Activated CD4-positive, CD25-positive, alpha-beta regulatory T cell treated with anti-CD3 and anti-CD28 coated beads, Interleukin-2, amount 50 U/mL, for 24 hours (primary cell): ENCODE measurements around the gene SNORC.

Experiments used
- ATAC-seq, 2 donors: fragments of 150-1000 bp; cut with Tn5 transposase; one replicate each; pipeline ENCODE4 v1.10.0; 2021; ENCODE audit warnings: mild to moderate bottlenecking in 1 of 2, moderate library complexity in 1 of 2

SNORC gene

GRCh38 chr2:232869138-232870017 is 686 bp upstream of the SNORC start:
- no peak for ATAC-seq

DNA sequence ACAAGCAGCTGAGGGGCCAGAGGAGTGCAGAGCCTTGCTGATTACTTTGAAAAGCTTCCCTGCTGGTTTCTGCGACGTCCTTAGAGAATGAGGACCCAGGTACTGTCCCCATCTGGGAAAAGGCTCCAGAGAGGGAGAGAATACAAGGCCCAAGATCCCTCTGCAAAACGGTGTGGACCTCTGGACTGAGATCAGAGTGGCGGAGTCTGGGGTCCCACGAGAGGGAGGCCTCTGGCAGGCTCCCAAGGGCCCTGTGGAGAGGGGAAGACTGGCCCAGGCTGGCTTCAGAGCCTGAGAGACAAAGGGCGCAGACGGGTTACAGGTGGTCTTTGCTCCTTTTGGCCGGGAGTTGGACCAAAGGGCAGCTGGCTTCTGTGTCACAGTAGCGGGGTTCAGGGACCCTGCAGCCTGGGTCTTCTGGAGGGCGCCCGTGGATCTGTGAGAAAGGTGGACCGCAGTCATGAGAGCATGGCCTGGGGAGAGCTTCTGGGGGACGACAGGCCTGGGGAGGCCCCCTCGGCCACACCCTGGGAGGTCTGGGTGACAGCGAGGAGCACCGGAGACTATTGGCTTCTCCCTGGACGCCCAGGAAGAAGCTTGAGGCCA is 805 bp downstream of the SNORC start:
- ATAC-seq, result no peak

- no peak for ATAC-seq
These were observed 1.4 kb downstream of the SNORC start for GRCh38 chr2:232871418-232871834.

DNA sequence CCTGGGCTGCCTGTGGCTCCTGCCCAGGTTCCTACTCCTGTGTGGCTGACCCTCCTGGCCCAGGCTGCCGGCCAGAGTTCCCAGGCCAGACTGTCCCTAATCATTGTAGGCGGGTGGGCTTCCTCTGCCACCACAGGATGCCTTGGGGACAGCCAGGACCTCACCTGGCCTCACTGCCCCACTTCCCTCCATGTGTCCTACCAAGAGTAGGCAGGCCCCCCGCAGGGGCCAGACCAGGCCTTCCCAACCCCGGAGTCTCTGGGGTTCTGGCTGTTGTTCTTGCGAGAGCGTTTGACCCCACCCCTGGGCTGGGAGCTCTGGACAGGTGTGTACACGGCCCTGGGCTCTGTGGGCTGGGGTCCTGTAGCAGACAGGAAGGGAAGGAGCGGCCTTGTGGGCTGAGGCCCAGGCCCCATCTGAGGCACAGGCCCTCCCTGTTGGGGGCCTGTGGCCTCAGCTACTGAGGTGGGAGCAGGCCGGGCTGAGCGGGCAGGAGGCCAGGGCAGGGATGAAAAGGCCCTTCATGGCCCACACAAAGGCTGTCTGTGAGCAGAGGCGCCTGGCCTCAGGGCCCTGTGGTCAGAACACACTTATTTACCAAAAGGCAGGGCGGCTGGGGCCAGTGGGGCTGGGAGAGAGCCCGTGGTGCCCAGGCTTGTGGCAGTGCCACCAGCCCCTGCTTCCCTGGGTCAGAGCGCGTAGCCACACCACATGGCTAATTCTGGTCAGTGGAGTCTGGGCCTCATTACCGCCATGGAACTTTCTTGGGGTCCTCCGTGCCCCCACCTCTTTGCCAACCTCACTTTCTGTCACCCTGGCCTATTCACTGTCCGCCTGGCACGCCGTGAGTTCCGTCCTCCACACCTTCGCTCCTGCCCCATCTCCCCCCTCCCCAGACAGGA is 2.0 kb downstream of the SNORC start:
- ATAC-seq, result no peak

DNA sequence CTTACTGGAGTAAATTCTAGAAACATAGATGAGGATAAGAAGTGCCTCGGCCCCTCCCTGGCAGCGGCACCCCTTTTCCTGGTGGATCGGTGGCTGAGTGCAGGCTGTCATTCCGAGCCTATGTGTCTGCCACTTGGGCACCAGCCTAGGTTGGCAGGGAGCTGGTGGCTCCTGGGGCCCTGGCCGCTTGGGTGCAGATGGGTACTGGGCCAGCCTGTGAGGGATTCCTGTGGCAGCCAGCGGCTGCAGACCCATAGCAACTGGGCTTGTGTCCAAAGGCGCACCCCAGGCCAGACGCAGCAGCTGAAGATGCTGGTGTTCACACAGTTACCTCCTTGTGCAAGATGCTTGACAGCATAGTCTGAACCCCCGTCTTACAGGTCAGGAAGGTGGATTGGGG is 2.8 kb downstream of the SNORC start:
- no peak for ATAC-seq

GRCh38 chr2:232873292-232873908 is 3.3 kb downstream of the SNORC start:
- no peak for ATAC-seq

GRCh38 chr2:232873909-232874641 is 4.0 kb downstream of the SNORC start:
- no peak for ATAC-seq

- ATAC-seq, result no peak
These were observed 4.7 kb downstream of the SNORC start for GRCh38 chr2:232874677-232875223.

DNA sequence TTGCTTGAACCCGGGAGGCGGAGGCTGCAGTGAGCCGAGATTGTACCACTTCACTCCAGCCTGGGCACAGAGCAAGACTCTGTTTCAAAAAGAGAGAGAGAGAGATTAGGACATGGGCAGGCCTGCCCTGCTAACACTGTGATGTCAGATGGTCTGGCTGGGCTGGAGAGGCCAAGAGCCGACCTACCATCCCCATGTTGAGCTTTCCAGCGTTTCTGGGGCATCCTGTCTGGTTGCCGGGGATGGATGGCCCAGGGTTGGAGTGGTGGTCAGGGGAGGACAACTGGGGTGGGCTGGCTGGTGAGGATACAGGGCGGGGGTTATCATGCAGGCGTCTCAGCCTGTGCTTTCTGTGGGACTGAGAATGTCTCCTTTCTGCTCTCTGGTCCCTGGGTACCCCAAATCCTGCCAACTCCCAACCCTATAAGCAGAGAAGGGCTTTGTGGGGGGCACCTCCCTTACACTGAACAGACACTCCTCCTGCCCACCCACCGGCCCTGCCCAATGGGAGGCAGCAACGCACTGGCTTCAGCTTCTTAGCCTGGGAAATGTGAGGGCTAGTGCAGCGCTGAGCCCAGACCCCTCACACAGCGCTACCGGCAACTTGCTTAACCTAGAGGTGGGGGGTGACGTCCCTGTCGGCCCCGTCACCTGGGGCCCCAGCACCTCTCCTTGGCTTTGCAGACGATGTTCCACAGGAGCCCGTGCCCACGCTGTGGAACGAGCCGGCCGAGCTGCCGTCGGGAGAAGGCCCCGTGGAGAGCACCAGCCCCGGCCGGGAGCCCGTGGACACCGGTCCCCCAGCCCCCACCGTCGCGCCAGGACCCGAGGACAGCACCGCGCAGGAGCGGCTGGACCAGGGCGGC is 5.4 kb downstream of the SNORC start:
- no peak for ATAC-seq

DNA sequence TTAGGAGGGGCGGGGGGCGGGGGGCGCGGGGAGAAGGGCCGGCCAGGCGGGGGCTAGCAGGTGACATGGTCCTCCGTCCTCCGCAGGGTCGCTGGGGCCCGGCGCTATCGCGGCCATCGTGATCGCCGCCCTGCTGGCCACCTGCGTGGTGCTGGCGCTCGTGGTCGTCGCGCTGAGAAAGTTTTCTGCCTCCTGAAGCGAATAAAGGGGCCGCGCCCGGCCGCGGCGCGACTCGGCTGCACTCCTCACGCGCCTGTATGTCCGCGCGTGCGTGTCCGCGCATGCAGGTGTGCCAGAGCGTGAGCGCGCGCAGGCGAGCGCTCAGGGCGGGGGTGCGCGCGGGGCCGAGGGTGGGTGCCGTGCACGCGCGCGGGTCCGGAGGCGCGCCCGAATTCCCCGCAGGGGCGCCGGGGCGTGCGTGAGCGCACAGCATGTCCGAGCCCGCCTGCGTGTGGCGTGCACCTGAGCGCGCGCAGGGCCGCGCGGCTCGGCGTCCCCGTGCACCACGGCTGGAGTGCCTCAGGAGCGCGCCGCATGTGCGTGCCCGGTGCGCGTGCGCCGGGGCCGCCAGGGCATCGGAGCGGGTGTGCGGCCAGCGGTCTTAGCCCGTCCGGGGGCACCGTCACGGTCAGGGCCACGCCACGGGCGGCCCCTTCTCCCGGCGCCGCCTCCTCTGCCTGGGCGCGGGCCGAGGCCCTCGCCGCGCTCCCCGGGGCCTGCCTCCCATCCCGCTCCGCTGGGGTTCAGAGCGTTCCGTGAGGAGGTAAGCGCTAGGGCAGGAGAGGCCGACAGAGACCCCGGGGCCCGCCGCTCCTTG is 6.3 kb downstream of the SNORC start:
- ATAC-seq, result peak; percentile 34 to 49

- ATAC-seq, result no peak
These were observed 6.9 kb downstream of the SNORC start for GRCh38 chr2:232876978-232877441.

- ATAC-seq, result no peak
These were observed 8.0 kb downstream of the SNORC start for GRCh38 chr2:232877940-232878511.

DNA sequence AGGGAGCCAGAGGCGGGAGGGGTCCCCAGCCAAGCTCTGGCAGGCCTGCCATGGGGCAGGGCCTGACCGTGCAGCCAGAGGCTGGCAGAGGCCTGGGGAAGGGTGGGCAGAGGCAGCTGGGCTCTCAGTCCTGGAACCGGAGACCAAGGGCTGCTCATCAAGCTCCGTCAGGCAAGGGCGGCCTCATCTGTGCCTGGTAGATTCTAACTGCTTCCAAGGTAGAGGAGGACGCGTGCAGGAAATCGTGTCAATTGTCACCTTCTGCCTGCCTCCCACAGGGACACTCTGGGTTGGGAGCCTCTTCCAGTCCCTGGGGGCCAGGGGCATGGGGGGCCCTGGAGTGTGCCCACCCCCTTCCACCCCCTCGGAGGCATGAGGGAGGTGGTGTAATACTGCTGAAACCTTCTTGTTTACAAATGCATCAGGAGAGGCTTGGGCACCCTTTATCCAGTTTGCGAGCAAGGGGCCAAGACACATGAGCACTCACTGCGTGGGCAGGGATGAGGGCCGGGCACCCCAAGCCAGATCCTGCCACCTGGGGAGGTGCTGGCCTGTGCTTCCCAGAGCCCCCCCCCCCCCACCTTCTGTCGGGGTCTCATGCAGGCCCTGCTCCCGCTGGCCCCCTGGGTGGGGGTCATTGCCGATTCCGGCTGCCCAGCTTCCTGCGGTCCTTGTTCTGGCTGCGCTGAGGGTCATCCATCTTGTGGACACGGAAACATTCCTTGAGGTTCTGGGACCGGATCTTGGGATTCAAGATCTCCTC is 9.0 kb downstream of the SNORC start:
- ATAC-seq, result no peak

GRCh38 chr2:232879618-232880494 is 9.8 kb downstream of the SNORC start:
- no peak for ATAC-seq

GRCh38 chr2:232880764-232881351 is 10.8 kb downstream of the SNORC start:
- ATAC-seq, result no peak

DNA sequence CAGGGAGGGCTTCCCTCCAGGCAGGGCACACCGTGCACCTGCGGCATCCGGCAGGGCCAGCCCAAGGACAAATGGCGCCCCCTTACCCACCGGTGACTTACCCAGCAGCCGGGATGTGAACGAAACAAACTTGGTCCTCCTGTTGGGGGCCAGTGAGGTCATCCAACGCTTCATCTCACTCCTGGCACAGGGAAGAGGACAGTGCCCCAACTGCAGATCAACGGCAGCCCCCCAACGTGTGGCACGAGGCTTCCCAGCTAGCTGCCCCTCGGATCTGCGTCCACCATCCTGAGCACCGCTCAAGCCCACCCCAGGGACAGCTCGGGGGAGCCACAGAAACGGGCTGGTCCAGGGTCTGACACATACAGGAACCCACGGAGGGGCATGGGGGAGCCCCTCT is 12.0 kb downstream of the SNORC start:
- no peak for ATAC-seq

GRCh38 chr2:232882505-232883115 is 12.5 kb downstream of the SNORC start:
- ATAC-seq, result no peak
